Adipose tissue (tissue), 3 donors: ENCODE results near the gene DDA1. TPM values are rescaled to one million over a fixed set of nuclear protein-coding genes. Genes with fewer than 3 reads are reported as not detected.

ENCODE experiments used
- H3K27ac ChIP-seq: one replicate; pipeline ENCODE4 v1.5.1; 2013; ENCODE audit warnings: low read depth, low read length
- WGBS, 3 donors: extraction: QIAGEN DNeasy Blood & Tissue Kit; methylation state at CpG; one replicate each; pipeline ENCODE4 v1.1.7; 2013; 5-methylcytosine and 5-hydroxymethylcytosine counted together
- polyA plus RNA-seq, 3 donors: library from polyadenylated mRNA; stranded (reverse); fragments of 200-250 nt; gene quantifications; one replicate each; pipeline ENCODE4 v1.2.3, GENCODE V29; 2013
- donor health status: healthy with polysubstance abuse.
- donor health status: Bipolar disorder and iron deficiency.
- donor health status: healthy.

Gene DDA1
- polyA plus RNA-seq, 3 donors, result 19.7 to 90.1 (median 39.3) TPM

DNA sequence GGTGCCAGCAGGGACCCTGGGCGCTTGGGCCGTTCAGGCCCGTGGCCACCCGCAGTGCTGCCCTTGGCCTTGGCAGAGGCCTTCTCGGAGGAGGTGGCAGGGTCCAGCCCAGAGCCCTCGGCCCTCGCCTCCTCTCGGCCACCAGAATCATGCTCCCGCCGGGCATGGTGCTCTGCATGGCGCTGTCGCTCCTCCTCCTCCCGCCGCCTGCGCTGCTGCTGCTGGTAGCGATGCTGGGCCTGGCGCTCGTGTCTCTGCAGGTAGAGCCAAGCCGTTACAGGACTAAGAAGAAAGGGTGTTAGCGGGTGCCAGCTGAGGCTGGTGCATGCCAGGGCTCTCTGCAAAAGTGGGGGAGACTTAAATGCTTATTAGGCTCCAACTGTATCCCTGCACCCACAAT lies 15.8 kb downstream of the DDA1 start:
- H3K27ac ChIP-seq, result no peak overlapping the region
- 96 to 97% (median 97%) methylated on average over 19 to 20 of the region's 20 CpGs for whole genome bisulfite sequencing, 3 donors

DNA sequence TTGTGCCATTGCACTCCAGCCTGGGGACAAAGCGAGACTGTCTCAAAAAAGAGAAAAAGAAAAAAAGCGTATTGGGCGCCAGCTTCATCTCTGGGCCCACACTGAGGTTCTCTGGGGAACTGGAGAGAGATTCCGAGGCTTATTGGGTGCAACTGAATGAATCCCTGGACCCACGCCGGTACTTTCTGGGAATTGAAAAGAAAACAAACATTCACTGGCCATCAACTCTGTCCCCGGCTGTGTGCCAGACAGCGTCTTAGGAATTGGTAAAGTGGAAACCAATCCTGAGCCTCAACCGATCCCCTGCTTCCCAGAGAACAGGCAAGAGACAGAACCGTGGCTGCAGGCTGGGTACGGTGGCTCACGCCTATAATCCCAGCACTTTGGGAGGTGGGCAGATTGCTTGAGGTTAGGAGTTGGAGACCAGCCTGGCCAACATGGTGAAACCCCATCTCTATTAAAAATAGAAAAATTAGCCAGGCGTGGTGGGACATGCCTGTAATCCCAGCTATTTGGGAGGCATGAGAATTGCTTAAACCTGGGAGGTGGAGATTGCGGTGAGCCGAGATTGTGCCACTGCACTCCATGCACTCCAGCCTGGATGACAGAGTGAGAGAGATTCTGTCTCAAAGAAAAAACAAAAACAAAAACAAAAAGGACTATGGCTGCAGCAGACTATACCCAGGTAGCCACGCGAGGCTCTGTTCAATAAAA lies 16.7 kb downstream of the DDA1 start:
- H3K27ac ChIP-seq, result no peak overlapping the region

DNA sequence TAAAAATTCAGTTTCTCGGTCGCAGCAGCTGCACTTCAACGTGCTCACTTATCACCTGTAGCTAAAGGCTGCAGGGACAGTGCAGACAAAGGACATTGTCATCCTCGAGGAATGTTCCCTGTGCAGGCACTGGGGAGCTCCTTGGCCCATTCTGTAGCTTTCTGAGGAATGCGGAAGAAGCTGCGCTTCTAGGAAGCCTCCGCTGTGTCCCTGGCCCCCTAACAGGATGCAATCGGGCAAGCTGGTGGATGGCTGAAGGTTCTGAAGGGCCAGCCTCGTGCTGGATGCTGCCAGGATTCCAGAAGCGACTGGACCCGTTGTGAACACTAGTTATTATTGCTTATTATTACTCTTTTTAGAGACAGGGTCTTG lies 17.2 kb downstream of the DDA1 start:
- no peak overlapping the region for H3K27ac ChIP-seq
- WGBS, 3 donors, result 73 to 86% (median 80%) methylated on average over 11 of the region's 11 CpGs

More for the DNA sequence above, 16.7 kb downstream of the DDA1 start:
- 73 to 84% (median 83%) methylated on average over 17 of the region's 17 CpGs for WGBS, 3 donors

DNA sequence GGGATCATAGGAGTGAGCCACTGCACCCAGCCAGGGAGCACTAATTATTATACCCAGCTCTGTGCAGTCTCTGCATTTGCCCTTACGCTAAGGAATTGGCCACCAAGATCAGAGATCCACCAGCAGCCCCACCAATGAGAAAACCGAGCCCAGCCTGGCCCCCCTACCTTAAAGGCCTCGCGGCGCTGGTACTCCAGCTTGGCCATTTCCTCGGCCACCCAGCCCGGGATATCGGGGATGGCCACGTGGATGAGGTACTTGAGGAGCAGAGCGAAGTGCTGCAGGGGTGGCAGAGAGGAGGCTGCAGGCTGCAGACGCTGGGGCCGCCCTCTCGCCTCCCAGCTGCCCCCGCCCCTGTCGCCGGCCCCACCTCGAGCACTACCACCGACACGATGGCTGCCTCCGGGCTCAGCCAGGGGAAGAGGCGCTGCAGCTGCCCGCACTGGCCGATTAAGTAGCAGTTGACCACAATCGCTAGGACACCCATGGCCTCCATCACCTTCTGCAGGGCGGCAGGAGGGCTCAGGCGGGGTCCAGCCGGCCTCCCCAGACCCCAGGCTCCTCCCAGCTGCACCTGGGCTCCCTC lies 17.8 kb downstream of the DDA1 start:
- no peak overlapping the region for H3K27ac ChIP-seq
- 92 to 97% (median 93%) methylated on average over 25 to 27 of the region's 27 CpGs for WGBS, 3 donors

DNA sequence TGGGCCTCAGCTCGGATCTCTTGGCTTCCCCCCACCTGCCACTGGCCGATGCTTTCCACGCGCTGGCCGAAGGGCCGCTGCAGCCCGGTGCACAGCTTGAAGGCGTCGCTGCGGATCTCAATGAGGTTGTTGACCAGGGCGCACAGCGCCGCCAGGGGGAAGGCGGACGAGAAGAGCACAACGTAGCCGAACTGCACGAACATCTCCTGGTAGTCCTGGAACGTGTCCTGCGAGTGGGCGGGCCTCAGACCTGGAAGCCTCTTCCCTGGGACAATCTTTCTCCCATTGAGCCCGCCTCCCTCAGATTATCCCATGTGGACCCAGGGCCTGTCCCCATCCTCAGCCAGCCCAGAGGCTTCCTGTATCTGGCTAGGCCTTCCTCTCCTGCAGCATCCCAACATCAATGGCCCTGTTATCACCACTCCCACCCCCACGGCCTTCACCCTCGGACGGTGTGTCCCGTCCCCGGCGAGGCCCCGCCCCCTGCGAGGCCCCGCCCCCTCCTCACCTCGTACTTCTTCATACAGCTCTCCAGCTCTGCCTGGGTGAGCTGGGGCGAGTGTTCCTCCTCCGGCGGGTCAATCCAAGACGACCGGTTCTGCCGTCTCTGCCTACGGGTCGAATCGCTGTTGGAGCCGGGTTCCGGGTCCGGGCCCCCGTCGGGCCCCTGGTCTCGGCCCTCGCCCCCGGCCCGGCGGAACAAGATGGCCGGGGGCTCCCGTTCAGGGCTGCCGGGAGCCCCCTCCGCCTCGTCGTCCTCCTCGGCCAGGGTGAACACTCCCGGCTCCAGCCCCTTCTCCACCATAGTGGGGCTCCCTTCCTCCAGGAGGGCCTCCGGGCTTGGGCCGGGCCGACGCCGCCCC lies 18.5 kb downstream of the DDA1 start:
- 25 to 42% (median 41%) methylated on average over 51 to 64 of the region's 64 CpGs for WGBS, 3 donors
- no peak overlapping the region for H3K27ac ChIP-seq

DNA sequence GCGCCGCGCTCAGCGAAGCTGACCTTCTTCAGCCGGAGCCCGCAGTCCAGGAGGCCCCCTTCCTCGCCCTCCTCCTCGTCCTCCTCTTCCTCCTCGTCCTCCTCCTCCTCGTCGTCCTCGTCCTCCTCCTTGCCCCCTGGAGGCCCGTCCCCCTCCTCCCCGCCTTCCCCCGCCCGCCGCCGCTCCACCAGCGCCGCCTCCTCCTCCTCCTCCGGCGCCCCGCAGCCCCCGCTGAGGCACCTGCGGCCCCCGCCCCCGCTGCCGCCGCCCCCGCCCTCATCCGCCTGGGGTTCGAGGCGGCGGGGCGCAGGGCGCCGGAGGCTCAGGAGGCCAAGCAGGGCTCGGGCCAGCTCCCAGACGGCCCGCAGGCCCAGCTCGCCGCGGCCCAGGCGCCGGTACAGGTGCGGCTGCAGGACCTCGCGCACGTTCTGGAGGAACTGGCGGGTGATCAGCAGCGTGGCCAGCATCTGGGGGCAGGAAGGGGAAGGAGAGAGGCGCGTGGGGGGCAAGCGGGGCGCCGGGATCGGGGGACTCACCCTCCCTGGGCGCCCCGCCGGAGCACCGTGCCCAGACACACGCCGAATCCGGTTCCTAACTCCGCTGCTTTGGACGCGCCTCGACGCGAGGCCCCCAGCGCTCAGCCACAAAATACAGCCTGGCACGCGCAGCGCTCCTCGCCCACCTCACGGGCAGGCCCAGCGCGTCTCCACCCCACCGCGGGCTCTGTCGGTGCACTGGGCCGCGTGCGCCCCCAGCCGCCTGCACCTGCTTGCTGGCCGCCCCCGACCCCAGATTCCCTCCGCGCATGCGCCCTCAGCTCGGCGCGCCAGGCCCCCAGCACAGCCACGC lies 19.4 kb downstream of the DDA1 start:
- WGBS, 3 donors, result 9 to 29% (median 26%) methylated on average over 53 to 93 of the region's 94 CpGs
- H3K27ac ChIP-seq, result no peak overlapping the region

DNA sequence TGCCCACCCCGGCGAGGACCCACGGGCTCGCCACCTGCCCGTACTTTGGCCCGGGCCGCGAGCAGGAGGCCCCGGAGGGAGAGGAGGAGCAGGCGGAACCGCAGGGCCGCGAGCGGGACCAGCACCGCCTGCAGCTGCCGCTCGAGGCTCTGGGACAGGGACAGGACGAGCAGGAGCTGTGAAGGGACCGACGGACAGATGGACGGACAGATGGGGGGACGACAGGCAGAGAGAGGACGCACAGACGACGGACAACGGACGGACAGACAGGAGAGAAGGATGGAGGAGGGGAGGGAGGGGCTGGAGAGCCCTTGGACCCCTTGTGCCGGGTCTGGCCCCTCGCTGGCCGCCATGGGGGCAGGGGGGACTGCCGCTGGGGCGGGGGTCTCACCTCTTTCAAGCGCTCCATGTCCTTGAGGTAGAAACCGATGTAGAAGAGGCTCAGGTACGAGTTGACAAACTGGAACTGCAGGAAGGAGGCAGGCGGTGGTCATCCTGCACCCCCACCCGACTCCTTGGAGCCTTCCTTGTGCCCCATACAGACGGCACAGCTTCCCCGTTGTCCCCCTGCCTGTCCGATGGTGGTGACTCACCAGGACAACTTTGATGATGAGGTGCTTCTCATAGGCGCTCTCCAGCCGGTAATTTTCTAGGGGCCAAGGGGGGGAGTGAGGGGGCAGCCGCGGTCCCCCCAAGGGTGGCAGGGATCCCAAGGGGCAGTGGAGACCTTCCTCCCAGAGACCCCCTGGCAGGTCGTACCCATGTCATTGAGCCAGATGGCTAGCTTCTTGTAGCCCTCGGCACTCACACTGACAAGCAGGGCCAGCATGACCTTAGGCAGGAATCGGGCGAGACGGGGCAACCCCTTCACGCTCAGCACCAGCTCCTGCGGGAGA lies 20.3 kb downstream of the DDA1 start:
- H3K27ac ChIP-seq, result no peak overlapping the region
- 67 to 73% (median 71%) methylated on average over 48 to 51 of the region's 51 CpGs for WGBS, 3 donors

DNA sequence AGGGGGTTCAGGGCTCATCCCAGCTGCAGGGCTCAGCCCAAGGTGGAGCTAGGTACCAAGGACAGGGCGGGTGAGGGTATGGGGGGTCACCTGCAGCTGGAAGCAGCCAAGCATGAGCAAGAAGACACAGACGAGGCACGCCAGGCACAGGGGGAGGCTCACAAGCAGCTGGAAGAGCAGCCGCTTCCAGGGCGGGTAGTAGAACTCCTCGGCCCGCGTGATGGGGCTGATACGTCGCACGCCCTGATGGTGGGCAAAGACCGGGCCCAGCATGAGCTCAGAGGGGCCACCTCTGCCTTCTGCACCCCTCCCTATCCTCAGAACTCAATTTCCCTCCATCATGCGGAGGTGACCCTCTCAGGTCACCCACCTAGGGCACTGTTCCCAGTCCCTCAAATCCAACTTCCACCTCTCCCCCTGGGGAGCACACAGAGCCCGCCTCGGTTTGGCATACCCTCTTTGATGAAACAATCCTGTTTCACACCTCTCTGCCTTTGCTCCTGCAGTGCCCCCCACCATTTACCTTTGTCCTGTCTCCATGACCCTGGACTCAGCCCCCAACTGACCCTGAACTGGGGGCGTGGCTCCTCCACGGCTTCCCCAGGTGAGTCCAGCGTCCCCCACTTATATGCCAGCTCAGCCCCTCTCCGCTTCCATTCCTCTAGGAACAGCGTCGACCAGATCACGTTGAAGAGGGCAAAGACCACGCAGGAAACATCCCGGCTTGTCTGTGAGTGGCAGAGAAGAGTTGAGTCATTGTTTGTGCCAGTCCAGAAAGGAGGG lies 21.1 kb downstream of the DDA1 start:
- H3K27ac ChIP-seq, result no peak overlapping the region
- WGBS, 3 donors, result 94 to 95% (median 95%) methylated on average over 24 of the region's 24 CpGs

DNA sequence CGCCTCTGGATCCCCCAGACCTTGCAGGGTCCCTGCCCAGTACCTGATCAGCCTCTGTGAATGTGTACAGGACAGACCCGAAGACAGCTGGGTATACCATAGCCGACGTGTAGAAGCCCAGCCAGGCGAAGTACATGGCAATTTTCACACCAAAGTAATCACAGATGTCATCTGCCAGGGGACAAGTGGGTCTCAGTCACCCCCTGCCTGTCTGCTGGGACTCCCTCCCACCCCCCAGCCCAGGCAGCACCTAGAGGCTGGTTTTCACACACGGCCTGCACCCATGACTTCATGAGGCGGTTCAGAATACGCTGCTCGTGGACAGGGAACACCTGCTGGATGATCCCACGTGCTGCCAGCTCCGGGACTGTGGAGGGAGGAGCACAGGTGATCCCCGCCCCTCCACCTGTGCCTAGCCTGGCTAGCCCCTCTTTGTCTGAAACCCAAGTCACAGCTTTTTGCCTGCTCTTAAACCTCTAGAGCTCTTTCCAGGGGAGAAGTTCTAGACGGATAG lies 21.7 kb downstream of the DDA1 start:
- WGBS, 3 donors, result 75 to 91% (median 89%) methylated on average over 12 to 13 of the region's 13 CpGs
- H3K27ac ChIP-seq, result no peak overlapping the region

DNA sequence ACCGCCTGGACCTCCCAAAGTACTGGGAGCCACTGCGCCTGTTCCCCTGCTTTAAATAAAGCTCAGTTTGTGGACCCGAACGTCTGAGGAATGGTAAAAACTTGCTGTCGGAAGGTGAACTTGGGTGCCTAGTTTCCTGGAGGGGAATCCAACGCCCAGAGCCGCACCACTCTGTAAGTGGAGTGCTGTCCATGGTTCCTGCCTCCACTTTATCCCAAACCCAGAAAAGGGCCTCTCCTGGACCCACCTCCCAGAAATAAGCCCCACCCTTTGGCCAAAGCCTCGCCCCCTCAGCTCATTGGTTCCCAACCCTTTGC lies 23.0 kb downstream of the DDA1 start:
- 91 to 94% (median 93%) methylated on average over 8 of the region's 8 CpGs for WGBS, 3 donors
- no peak overlapping the region for H3K27ac ChIP-seq

DNA sequence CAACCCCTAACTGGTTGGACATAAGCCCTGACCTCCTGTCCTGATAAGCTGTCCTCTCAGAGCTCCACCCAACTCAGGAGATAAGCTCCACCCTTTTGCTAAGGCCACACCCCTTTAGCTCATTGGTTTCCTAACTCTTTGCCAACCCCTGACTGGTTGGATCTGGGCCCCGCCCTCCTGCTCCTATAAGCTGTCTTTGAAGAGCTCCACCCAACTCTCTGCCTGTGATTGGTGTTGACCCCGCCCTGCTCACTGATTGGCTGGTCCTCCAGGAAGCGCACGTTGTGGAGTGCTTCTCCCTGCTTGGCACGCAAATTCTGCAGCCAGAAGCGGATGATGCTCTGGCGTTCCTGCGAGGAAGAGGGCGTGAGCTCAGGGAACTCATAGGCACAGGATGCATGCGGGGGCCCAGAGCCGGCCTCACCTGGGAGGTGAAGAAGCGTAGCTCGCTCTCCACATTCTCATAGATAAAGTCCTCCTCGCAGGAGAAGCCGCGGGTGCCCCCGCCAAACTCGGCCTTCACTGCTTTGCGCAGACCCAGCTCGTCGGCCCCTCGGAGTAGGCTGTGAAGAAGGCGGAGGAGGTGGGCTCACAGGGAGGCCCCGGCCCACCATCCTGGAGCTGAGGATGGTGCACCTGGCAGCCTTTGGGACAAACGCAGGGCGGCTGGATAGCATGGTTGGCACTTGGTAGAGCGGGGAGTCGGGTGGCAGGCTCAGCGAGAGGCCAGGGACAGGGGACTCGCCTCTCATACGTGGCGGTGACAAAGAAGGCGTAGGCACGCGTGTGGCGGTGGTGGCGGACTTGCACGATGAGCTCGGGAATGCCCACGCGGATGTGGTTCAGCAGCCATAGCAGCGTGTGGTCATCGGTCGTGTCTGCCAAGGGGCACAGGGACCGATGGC lies 23.6 kb downstream of the DDA1 start:
- no peak overlapping the region for H3K27ac ChIP-seq
- 95 to 97% (median 96%) methylated on average over 45 of the region's 45 CpGs for WGBS, 3 donors

DNA sequence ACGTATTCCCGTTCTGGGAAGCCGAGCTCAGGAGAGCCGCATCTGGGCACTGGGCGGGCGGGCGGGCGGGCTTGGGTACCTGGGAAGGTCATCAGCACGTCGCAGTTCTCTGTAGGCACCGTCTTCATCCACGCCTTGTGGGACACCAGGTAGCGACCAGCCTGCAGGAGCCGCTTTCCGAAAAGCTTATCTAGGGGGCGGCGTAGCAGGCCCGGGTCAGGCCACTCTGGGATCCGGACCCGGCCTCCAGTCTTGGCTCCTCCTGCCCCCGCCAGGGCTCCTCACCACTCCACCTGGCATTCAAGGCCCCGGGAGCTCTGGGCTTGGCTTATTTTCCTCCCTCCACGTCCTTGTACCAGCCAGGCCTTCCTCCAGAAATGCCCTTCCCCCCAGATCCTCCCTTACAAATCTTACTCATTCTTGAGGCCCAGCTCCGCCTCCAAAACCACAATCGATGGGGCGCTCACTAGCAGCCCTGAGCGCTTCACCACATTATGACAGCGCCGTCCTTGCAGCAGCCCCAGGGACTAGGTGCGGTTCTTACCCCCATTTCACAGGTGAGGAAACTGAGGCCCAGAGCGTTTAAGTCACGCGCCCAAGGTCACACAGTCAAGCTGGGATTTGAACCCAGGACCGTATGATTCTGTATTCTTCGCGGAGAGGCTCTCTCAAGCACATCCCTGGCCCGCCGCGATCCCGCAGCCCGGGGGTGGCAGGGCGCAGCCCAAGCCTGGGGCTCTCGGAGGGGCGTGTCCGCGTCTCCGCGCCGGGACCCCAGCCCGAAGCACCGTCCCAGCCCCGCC lies 24.4 kb downstream of the DDA1 start:
- WGBS, 3 donors, result 31 to 45% (median 39%) methylated on average over 42 to 52 of the region's 52 CpGs
- no peak overlapping the region for H3K27ac ChIP-seq

DNA sequence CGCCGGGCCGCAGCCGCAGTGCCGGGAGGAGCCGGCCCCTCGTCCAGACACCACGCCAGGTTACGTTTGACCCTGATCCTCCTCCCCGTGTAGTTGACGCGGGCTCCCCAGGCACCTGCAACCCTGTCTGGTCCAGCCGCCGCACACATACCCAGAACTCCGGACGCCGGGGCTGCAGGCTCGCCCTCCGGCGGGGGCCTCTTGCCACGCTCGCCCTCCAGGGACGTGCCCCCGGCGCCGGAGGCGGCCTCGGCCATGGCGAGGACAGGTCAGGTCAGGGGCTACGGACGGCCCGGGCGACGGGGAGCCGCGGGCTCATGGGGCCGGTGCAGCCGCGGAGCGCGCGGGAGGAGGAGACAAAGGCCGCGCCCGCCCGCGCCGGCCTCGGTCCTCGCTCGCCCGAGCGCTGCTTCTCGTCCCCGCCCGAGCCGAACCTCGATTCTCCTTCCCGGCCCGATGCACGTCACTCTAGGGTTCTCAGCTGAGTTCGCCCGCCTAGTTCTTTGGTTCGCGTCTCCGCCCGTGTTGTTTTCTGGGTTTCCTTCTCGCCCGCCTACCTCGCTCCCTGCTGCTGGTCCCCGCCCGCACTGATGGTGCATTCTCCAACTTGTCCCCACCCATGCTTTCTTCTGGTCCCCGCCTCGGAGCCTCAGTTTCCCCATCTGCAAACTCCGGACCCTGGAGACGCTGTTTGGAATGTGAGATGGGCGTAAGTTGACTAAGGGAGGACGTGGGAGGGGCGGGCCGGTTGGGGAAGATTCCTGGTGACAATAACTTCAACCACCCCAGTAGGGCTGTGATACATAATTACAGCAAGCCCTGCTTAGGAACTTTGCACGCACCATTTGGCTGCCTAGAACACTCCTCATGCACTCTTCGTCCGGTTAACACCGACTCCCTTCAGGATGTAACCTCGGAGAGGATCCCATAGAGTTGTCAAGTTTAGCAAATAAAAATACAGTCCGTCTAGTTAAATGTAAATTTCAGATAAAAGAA lies 25.3 kb downstream of the DDA1 start, which contains the start of gene ANO8:
Gene ANO8 (minus strand): TSS at position 442 of the 996 bp plus-strand sequence. CDS start 185 bp downstream, at position 257.
- WGBS, 3 donors, result 2 to 4% (median 3%) methylated on average over 67 to 86 of the region's 86 CpGs
- H3K27ac ChIP-seq, result no peak within 1 kb of the TSS

DNA sequence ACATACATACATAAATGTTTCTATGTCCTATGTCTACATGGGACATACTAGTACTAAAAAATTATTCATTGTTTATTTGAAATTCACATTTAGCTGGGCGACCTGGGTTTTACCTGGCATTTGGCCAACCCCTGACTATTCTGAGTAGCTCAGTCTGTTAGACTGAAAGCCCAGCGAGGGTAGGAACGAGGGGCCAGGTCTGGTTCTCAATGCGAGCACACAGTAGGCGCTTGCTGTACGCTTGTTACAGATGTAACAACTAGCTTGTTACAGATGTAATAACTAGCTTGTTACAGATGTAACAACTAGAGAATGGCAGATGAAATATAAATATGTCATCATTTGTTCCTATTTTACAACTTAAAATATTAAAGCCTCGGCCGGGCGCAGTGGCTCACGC lies 26.2 kb downstream of the DDA1 start:
- 66 to 69% (median 66%) methylated on average over 10 of the region's 10 CpGs for WGBS, 3 donors
- no peak overlapping the region for H3K27ac ChIP-seq
